Esophagus mucosa (tissue), 1 donor: ENCODE data around the gene POLR2E. TPM values are rescaled to one million over a fixed set of nuclear protein-coding genes. Genes with fewer than 3 reads are reported as not detected.
"Not testable (repeated sequence)": the region's sequence is repeated elsewhere in the genome, so short reads cannot be mapped to it uniquely, and the experiment has no call there.

Experiments
- ATAC-seq: fragments of 200-7000 bp; cut with Tn5 transposase; one replicate; pipeline ENCODE4 v1.9.1; 2020
- total RNA-seq: library from RNA; stranded (reverse); gene quantifications from one replicate; pipeline ENCODE4 v1.2.4, GENCODE V29; 2023
- donor health status: DM: yes; HTN: yes; CAD: no.

POLR2E gene
- total RNA-seq, 1 donor from 2014 or later: 139 TPM

DNA sequence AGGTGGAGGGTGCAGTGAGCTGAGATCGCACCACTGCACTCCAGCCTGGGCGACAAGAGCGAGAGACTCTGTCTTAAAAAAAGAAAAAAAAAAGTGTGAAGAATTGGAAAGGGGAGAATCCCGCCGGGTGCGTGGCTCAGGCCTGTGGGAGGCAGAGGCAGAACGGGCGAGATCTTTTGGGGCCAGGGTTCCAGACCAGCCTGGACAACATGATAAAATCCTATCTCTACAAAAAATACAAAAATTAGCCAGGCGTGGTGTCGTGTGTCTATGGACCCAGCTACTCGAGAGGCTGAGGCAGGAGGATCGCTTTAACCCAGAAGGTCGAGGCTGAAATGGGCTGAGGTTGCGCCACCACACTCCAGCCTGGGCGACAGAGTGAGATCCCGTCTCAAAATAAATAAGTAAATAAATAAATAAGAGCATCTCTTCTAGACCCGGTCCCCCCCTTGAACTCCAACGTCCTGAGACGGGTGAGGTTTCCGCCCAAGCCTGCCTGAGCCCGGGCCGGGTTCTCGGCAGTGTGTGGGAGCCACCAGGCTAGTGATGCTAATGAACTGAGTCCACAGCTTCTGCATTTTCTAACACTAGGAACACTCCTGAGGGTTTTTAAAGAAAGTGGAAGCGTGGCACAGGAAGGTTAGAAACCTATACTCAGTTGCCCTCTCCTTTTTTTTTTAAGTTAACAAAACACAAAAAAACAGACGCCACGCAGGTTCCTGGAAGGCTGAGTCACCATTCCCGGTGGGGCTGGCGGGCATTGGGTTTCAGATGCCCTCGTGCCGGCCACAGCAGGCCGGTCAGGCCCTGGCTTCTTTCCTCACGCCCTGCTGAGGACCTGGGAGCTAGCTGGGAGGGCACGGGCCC lies 30.7 kb upstream of the POLR2E start:
- ATAC-seq: no peak

DNA sequence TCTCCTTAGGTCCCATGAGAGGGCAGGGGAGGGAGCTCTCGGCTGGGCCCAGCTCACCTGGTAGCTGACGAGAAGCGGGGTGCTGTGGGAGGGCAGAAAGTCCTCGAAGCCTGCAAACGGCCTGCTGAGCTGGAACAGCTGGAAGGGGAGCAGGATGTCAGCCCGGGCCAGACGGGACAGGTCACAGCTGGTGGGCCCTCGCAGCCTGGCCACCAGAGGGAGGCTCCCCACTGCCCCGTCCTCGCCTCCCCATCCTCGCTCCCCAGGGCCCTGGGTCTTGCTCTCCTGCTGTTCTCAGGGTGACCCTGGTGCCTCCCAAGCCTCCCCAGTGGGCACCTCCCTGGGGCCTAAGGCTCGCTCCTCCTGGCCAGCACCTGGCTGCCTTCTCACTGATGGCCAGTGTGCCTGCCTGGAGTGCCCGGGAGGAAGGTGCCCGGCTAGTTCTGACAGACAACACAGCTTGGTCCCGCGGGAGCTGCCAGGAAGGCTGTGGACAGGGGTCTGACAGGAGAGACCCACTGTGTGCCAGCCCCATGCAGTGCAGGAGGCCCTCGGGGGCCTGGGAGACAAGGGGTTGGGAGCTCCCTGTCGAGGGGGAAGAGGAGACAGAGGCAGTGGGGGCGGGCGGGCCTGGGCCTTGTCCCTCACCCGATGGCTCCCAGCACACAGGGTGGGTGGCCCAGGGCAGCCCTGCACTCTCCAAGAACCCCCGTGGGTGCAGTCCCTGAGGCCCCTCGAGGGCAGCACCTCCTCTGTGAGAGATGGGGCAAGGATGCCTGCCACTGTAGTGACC lies 28.9 kb upstream of the POLR2E start:
- ATAC-seq: no peak

DNA sequence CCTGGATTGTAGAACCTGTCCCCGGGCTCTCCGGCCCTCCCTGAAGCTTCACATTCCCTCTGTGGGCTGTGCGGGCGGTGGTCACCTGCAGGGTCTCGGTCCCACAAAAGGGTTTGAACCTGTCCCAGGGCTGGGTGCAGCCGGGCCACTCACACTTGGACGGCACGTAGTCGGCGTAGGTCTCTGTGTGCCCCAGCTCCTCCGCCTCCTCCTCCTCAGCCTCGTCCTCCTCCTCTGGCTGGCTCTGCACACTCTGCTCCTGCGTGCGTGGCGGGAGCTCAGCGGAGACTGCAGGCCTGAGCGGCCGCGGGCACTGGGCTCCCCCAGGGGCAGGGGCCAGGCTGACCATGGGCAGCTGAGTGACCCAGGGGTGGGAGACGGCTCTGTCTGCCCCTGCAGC lies 28.2 kb upstream of the POLR2E start:
- ATAC-seq: no peak

DNA sequence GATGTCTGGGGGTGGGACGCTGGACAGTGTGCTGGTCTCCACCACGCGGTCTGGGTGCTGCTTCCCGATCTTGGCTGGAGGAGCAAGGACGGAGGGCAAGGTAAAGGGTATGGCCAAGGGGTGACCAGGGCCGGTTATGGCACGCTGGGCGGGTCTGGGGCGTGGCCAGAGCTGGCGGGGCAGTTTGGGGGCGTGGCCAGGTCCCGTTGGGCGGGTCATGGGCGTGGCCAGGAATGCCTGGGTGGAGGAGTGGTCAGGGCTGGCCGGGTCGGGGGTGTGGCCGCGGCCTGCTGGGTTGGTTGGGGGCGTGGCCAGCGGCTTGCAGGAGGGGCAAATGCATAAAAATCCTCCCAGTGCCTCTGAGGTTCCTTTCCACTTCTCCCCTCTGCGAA lies 27.8 kb upstream of the POLR2E start:
- peak; percentile 79 for ATAC-seq

DNA sequence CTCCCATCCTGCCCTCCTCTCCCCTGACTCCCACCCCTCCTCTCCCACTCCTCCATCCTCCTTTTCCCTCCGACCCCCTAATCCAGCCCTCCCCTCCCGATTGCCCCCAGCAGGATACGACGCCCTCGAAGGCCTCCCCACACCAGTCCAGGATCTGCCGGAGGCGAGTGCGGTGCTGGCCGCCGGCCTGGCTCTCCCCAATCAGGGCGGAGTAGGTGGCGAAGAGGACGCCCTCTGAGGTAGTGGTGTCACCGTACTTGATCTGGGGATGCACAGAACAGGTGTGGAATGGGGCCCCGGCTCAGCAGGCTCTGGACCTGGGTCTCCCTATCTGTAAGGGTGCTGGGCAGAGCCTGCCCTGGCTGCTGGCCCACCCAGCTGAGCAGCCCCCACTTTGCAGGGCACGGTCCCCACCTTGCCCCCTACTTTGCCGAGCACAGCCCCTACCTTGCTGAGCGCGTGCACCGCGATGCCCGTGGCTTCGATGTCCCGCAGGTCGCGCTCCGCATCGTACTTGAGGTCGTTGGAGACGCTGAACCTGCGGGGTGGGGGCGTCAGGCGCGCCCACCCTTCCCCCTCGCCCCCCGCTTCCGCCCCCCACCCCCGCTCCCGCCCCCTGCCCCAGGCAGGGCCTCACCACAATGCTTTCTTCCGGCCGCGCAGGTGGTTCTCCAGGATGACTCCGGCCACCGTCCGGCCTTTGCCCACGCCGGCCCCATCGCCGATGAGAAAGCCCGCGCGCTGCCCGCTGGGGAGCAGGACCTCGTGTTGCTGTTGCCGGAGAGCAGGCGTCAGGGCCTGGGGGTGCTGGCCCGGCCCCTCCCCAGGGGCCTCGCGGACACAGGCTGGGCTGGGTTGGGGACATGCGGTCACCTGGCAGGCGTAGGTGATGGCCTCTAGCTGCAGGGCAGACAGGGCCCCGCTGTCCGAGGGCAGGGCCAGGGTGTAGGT lies 27.1 kb upstream of the POLR2E start:
- no peak for ATAC-seq

DNA sequence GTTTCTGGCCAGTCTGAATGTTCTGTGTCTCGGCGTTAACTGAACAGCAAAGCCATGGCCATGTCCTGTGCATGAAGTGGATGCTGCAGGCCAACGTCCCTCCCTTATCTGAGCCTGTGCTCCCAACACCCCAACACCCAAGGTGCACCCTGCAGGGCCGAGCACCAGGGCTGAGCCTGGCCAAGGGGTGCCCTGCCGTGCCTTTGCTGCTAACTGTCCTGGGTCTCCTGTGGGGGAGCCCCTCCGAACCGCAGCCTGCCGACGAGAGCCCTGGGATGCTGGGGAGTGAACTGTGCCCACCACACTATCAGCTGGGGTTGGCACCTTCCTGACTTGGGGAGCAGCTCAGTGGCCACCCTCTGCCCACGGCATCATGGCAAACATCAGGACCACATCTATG lies 26.2 kb upstream of the POLR2E start:
- no peak for ATAC-seq

DNA sequence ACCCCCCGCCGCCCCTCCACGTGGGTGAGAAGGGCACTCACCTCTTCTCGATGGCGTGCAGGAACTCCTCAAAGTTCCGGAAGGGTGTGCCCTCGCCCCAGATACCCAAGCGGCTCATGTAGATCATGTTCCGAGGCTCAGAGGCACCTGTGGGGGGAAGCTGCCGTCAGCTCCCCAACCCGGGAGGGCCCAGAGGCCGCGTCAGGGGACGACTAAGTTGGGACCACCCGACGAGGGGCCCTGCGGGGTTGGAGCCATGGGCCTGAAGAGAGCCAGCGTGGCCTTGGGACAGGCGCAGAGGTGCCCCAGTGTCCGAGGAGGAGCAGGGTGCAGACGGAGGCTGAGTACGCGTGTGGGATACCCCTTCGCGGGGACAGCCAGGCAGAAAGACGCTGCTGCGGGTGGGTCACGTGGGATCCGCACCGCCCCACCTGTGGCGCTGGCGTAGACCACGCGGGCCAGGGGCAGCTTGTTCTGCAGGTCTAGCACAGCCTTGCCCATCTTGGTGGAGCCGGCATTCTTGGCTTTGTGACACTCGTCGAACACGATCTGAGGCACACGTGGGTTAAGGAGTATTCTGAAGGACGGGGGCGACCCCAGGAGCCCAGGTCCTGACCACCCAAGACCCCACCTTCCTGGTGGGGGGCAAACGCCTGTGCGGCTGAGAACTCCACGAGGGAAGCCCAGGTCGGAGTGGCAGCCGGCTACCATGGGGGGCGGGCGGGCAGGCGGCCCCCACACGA lies 24.5 kb upstream of the POLR2E start:
- no peak for ATAC-seq

DNA sequence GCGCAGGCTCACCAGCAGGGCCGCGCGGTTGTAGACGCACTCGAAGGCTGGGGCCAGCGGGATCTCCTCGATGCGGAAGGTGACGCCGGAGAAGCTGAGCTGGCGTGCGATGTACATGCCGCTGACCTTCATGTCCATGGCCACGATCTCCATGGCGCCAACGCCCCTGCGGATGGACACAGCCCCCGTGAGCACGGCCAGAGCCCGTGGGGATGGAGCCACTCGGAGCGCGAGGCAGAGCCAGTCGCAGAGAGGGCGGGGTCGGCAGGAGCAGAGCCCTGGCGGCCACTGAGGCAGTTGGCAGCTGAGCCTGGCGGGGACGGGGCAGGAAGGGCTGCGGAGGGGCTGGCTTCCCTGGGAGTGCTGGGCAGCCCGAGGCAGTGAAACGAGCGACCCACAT lies 23.8 kb upstream of the POLR2E start:
- no peak for ATAC-seq

DNA sequence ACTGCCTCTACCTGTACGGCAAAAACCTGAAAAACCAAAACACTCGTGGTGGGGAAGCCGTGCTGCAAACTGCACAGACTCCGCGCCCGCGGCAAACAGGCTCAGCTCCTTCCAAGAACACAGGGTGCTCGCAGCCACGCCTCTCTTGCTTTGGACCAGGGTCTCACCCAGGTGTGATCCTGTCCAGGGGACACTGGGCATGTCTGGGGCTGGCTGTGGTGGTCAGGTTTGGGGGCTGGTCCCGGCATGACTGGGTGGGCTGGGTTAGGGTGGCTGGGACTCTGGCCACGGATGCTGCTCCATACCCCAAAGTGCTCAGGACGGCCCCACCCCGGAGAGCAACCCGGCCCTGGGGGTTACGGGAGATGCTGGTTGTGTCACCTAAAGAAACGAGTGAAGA lies 22.5 kb upstream of the POLR2E start:
- ATAC-seq: no peak

DNA sequence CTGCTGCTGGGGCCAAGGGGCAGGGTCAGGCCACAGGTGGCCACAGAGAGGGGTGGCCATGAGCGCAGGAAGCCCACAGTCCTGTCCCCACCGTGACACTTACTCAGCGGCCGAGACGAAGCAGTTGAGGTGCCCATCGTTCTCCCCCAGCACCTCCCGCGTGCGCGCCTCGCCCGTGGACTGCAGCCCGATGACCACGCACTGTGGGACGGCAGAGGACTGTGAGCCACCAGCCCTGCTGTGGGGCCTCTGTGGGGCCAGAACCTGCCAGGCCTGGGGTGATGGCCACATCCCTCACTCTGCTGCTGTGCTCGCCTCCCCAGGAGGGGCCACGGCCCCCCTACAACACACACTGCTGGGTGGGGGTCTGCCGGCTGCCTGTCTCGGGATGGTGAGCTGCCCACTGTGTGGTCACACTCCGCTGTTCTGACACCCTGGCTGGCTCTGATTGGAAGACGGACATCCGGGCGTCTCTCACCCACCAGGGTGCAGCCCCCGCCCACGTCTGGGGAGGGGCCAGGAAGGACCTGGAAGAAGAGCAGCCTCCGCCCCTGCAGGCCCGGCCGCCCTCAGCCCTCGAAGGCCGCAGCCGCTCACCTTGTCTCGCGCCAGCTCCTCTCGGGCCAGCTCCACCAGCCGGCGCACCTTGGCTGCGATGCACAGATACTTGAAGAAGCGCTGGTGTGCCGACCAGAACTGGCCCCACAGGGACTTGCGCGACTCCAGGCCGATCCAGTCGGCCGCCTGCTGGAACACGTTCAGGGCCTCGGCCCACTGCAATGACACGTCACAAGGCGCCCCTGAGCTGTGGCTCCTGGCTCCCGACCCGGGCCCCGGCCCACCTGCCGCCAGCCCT lies 21.8 kb upstream of the POLR2E start:
- no peak for ATAC-seq

DNA sequence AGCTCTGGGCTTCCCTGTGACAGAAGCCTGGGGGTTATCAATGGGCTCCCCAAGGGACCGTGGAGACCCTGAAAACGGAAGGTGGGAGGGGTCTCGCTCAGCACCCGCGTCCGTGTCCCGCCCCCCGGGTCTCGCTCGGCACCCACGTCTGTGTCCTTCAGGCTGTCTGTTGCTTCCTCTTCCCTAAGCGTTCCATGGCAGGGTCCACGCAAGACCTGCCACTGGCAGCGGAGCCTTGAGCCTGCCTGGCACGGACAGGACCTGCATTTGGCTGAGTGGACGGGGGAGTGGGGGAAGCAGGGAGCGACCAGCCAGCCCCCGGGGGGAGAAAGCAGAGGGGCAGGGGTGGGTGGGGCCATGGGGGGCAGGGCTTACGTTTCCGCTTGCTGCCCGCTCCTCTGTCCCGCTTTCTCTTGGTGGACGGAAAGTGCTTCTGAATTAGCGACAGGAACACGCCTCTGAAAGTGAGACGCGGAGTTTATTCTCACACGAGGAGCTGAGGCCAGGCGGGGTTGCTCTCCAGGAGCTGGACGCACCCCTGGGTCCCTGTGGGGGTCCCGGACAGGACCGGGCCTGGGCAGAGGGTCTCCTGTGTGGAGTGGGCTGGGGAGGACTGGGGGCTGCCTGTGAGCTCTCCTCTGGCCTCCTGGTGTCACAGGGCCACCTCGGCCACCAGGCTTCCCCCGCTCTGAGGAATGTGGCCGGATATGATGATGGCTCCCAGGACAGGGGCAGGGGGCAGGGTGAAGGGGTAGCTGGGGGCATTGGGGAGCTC lies 20.7 kb upstream of the POLR2E start:
- no peak for ATAC-seq

DNA sequence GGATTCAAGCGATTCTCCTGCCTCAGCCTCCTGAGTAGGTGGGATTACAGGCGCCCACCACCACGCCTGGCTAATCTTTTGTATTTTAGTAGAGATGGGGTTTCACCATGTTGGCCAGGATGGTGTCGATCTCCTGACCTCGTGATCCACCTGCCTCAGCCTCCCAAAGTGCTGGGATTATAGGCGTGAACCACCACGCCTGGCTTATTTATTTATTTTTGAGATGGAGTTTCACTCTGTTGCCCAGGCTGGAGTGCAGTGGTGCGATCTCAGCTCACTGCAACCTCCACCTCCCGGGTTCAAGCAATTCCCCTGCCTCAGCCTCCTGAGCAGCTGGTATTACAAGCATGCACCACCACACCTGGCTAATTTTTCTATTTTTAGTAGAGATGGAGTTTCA lies 19.6 kb upstream of the POLR2E start:
- ATAC-seq: not testable (repeated sequence)

DNA sequence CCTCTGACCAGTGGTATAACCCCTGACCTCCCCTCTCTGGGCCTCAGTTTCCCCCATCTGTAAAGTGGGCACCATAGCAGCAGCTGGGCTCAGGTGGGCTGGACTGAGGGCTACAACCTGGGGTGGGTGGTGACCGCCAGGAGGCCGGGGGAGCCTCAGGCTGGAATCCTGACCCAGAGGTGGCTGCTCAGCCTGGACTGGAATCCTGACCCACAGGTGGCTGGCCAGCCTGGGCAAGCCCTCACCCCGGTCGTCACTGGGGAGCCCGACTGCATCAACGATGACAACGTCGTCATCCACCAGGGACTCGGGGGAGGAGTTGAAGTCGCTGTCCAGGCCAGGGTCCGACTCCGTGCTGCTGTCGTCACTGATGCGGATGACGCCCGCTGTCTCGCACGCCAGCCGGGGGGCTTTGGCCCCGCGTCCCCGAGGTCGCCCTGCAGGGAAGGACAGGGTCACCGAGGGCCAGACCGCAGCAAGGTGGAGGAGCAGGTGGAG lies 18.9 kb upstream of the POLR2E start:
- ATAC-seq: no peak

DNA sequence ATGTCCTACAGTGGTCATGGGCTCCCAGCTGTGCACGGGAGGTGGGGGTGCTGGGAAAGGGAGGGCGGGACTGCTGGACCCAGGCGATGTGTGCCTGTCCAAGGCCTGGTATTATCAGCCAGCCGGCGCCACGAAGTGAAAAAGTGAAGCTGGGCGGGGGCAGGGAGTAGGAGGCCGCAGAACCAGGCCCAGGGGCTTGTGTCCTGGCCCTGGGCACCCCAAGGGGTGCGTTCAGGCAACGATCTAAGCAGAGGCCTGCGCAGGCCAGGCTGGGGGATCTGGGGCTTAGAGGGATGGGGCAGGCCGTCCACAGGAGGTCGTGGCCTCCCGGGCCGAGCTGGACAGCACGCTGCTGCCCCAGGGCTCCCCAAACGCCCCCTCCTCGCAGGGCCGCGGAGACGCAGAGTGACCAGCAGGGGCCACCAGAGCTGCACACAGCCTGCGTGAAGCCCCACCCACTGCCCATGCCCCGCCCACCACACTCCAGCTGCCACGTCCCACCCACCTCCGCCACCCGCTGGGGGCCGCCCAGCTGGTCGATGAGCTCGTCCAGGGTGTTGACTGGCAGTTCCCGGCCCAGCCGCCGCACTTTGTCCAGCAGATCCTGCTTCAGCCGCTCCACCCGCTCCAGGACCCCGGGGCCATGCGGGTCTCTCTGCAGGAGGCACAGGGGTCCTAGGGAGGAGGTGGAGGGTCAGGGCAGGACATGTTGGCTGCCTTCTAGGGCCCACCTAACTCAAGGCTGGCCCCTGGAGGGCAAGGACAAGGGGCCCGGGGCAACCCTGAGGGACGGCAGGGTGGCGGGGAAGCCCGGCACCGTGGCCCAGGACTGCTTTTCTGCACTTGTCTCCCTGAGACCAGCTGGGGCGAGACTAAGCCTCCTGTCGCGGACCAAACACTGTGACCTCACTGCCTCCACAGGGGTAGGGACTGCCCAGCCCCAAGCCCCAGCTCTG lies 18.1 kb upstream of the POLR2E start:
- peak; percentile 71 for ATAC-seq

DNA sequence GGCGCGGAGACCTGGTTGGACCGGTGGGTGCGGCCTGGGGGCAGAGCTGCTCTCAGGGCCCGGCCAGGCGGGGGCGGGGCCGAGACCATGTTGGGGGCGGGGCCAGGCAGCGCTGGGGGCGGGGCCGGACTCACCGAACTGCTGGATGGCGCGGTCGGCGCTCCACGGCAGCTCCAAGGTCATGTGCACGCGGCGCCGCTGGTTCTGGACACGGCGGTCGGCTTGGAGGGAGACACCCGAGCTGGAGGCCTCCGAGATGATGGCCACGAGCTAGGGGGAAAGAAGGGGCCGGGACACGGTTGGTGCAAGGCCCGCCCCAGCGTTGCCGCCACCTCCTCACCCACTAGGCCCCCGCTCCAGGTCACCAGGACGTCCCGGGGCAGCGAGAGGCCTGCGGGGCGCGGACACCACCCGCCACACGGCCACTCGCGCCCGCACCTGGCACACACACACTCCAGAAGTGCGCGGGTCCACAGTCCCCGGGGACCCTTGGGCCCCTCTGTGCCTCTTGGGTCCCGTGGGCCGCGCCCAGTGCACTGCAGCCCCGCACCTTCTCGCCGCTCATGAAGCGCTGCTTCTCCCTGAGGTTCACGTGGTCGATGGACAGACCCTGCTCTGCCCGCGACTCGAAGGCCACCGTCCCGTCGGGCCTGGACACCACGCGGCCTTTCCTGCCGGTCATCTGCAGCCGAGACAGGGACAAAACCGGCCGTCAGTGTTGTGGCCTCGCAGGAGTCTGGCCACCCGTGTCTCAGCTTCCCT lies 17.3 kb upstream of the POLR2E start:
- peak; percentile 82 for ATAC-seq

DNA sequence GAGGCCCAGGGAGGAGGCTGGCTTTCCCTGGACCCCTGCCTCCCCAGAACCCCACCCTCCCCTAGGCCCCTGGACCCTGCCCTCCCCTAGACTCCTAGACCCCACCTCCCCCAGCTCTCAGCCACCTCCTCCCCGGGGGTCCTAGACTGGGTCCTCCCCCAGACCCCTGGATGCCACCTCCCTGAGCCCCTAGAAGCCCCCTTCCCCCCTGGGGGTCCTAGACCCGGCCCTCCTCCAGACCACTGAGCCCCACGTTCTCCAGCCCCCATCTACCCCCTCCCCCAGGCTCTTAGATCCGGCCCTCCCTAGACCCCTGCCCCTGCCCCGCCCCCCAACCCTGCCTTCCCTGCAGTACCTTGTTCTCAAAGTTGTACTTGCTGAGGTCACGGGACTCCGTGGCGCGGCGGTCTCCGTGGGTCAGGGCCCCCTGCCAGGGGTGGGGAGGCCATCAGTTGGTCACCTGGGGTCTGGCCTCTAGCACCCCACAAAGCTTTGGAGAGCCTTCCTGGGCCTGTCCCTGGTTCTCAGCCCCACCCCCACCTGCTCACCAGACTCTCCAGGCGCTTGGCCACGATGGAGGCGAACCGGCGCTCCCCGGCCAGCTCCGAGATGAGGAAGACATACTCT lies 16.6 kb upstream of the POLR2E start:
- no peak for ATAC-seq

DNA sequence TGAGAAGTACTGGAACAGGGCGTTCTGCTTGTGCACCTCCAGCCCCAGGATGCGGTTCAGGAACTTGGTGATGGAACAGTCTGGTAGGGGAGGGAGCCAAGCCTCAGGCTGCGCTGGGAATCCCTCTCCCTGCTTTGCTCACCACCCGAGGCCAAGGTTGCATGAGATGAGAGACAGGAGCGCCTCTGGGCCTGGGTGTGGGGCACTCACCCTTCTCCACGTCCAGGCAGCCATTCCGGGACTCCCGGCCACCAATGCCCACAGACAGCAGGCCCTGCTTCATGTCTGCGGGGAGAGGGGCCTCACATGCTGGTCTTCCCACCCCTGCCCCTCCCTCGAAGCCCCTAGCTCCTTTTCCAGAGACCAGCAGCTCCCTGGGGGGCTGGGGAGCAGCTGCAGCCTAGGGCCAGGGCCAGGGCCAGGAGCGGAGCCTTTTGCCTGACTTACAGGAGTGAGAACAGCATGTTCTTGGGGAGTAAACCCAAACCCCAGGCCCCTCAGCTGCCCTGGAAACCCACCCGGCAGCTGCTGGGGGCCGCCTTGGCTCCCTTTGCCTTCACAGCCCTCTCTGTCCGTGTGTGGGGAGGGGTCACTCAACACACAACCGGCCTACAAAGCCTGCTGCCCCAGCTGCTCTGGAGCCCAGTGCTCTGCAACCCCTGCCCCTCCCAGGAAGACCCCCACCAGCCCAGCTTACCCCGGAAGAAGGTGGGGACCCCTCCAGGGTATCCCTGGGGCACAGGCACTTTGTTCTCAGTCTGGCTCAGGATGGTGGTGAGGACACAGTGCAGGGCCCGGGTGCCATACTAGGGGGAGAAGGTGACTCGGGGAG lies 15.8 kb upstream of the POLR2E start:
- ATAC-seq: no peak
